Lower lobe of right lung (tissue), 2 donors: Measurements from ENCODE around the gene GIT2. TPM values are rescaled to one million over a fixed set of nuclear protein-coding genes. Genes with fewer than 3 reads are reported as not detected.

Experiments used
- ATAC-seq, 2 donors: fragments of 200-7000 bp; cut with Tn5 transposase; one replicate each; pipeline ENCODE4 v1.9.1; 2020 to 2022; ENCODE audit warnings: mild to moderate bottlenecking in 2 of 2, moderate library complexity in 2 of 2
- DNase-seq: peaks from one replicate; pipeline ENCODE4 v3.0.0-alpha.2; 2020
- H3K27ac ChIP-seq: fragments of 200-600 bp; one replicate; pipeline ENCODE4 v1.8.0; 2022
- H3K27me3 ChIP-seq: fragments of 200-600 bp; one replicate; pipeline ENCODE4 v1.8.0; 2022; ENCODE audit warnings: low read depth
- H3K36me3 ChIP-seq: fragments of 200-600 bp; one replicate; pipeline ENCODE4 v1.8.0; 2022; ENCODE audit warnings: mild to moderate bottlenecking
- H3K4me1 ChIP-seq: fragments of 200-600 bp; one replicate; pipeline ENCODE4 v1.8.0; 2022
- H3K4me3 ChIP-seq: fragments of 200-600 bp; one replicate; pipeline ENCODE4 v1.8.0; 2022; ENCODE audit warnings: mild to moderate bottlenecking
- H3K9me3 ChIP-seq: fragments of 200-600 bp; one replicate; pipeline ENCODE4 v1.8.0; 2022
- intact Hi-C: fragments of 100-400 bp; cut with DNase I; formaldehyde crosslinking; loops from one replicate; pipeline ENCODE4 v1.11.0; 2022
- total RNA-seq: library from RNA; stranded (reverse); fragmentation: NEBNext Ultra II Directional; extraction: Animal tissue kit (Norgen Biotek cat#: 25700); gene quantifications from one replicate; pipeline ENCODE4 v1.2.1, GENCODE V29; 2021
- TF ChIP-seq, protein P1 (sequence below): fragments of 200-600 bp; IDR thresholded peaks from one replicate; pipeline ENCODE4 v1.8.0; 2022; ENCODE audit warnings: antibody characterized with exemption, mild to moderate bottlenecking
- donor health status: DM: no; HTN: yes; CAD: no; lungs with severe emphysema.

The GIT2 gene
- total RNA-seq, 1 donor from 2014 or later: 62.2 TPM

- no peak overlapping the region for H3K27ac ChIP-seq
- DNase-seq: no peak
- peaks cover 96% of the 10 kb centered on the region for H3K36me3 ChIP-seq
Observed at GRCh38 chr12:109972821-109973220, 23.3 kb downstream of the GIT2 start.

DNA sequence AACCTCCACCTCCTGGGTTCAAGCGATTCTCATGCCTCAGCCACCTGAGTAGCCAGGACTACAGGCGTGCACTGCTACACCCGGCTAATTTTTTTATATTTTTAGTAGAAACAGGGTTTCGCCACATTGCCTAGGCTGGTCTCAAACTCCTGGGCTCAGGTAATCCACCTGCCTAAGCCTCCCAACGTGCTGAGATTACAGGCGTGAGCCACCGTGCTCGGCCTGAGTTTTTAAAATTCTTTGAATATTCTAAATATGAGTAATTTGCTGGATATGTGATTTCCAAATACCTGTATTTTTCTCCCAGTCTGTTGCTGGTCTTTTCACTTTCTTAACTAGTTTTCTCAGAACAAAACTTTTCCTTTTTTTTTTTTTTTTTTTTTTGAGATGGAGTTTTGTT, 27.4 kb downstream of the GIT2 start:
- H3K36me3 ChIP-seq: peaks cover 88% of the 10 kb centered on the region
- intact Hi-C loops: no loop called here
- no peak overlapping the region for H3K4me3 ChIP-seq
- H3K9me3 ChIP-seq: no peaks in the 10 kb centered on the region
- TF ChIP-seq, protein P1, sequence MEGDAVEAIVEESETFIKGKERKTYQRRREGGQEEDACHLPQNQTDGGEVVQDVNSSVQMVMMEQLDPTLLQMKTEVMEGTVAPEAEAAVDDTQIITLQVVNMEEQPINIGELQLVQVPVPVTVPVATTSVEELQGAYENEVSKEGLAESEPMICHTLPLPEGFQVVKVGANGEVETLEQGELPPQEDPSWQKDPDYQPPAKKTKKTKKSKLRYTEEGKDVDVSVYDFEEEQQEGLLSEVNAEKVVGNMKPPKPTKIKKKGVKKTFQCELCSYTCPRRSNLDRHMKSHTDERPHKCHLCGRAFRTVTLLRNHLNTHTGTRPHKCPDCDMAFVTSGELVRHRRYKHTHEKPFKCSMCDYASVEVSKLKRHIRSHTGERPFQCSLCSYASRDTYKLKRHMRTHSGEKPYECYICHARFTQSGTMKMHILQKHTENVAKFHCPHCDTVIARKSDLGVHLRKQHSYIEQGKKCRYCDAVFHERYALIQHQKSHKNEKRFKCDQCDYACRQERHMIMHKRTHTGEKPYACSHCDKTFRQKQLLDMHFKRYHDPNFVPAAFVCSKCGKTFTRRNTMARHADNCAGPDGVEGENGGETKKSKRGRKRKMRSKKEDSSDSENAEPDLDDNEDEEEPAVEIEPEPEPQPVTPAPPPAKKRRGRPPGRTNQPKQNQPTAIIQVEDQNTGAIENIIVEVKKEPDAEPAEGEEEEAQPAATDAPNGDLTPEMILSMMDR: no peak
- no peak for ATAC-seq
- peaks cover 4% of the 10 kb centered on the region for H3K4me1 ChIP-seq
- no peak for DNase-seq
- no peaks in the 10 kb centered on the region for H3K27me3 ChIP-seq
- no peak overlapping the region for H3K27ac ChIP-seq

More at GRCh38 chr12:109972821-109973220, 23.3 kb downstream of the GIT2 start:
- Histone ChIP-seq H3K4me3 (no peak overlapping the region), H3K4me1 (no peaks in the 10 kb centered on the region), H3K9me3 (no peaks in the 10 kb centered on the region), H3K27me3 (no peaks in the 10 kb centered on the region)
- intact Hi-C loops: no loop called here
- TF ChIP-seq, protein P1: no peak
- ATAC-seq: no peak

- Histone ChIP-seq H3K27ac (no peak overlapping the region), H3K4me1 (peaks cover 4% of the 10 kb centered on the region), H3K9me3 (no peaks in the 10 kb centered on the region), H3K36me3 (peaks cover 88% of the 10 kb centered on the region), H3K27me3 (no peaks in the 10 kb centered on the region), H3K4me3 (no peak overlapping the region)
- DNase-seq: no peak
- TF ChIP-seq, protein P1: no peak
- ATAC-seq: no peak
- intact Hi-C loops: no loop called here
Observed at GRCh38 chr12:109968032-109968420, 28.1 kb downstream of the GIT2 start.

DNA sequence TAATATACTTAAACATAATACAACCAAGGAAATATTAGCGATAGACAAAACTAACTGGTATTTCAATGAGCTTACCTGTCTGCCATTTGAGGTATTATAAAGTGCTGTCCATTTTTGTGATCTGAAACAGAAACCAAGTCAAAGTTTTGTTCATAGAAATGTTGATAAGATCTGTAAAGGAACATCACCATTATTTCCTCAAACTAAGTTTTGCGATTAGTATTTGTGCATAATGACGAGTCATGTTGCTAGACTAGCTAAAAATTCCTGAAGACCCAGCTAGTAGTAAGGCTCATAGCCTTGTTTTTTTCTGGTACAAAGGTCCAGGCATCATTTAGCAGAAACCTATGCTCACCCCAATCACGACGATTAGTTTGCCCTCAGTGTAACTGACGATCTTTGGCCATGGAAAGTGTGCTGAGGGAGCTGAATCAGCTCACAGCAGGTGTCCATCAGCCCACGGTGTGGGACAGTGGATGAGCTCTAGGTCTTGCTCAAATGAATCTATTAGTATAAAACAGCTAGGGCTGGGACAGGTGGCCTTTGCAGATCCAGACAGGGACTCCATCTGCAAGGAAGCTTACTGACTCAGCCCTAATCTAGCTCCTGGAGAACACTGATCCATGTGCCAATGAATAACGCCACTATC, 28.7 kb downstream of the GIT2 start:
- DNase-seq: no peak
- H3K36me3 ChIP-seq: peaks cover 88% of the 10 kb centered on the region
- no peak overlapping the region for H3K27ac ChIP-seq

DNA sequence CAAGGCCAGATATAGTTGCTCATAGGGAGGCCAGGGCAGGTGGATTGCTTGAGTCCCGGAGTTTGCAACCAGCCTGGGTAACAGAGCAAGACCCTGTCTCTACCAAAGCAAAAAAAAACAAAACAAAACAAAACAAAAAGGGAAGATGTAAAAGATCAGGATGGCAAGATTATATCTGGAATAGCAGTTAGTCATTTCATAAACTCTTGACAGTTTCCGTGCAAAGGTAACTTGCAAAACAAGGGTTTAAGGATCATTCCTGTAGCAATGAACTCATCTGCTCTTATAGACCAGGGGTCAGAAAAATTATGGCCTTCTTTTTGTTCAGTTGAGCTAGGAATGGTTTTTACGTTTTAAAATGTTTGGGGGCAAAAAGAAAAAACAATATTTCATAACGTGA, 29.6 kb downstream of the GIT2 start:
- Histone ChIP-seq H3K27ac (no peak overlapping the region), H3K27me3 (no peaks in the 10 kb centered on the region), H3K4me1 (peaks cover 4% of the 10 kb centered on the region), H3K36me3 (peaks cover 88% of the 10 kb centered on the region), H3K4me3 (no peak overlapping the region), H3K9me3 (no peaks in the 10 kb centered on the region)
- DNase-seq (no peak), ATAC-seq (no peak)
- intact Hi-C loops: no loop called here
- TF ChIP-seq, protein P1: no peak

More for the DNA sequence above, 28.7 kb downstream of the GIT2 start:
- Histone ChIP-seq H3K4me3 (no peak overlapping the region), H3K4me1 (peaks cover 4% of the 10 kb centered on the region), H3K27me3 (no peaks in the 10 kb centered on the region), H3K9me3 (no peaks in the 10 kb centered on the region)
- TF ChIP-seq, protein P1: no peak
- ATAC-seq: no peak
- intact Hi-C loops: no loop called here
